Measurements from ENCODE around the gene KLHL40.

The KLHL40 gene

DNA sequence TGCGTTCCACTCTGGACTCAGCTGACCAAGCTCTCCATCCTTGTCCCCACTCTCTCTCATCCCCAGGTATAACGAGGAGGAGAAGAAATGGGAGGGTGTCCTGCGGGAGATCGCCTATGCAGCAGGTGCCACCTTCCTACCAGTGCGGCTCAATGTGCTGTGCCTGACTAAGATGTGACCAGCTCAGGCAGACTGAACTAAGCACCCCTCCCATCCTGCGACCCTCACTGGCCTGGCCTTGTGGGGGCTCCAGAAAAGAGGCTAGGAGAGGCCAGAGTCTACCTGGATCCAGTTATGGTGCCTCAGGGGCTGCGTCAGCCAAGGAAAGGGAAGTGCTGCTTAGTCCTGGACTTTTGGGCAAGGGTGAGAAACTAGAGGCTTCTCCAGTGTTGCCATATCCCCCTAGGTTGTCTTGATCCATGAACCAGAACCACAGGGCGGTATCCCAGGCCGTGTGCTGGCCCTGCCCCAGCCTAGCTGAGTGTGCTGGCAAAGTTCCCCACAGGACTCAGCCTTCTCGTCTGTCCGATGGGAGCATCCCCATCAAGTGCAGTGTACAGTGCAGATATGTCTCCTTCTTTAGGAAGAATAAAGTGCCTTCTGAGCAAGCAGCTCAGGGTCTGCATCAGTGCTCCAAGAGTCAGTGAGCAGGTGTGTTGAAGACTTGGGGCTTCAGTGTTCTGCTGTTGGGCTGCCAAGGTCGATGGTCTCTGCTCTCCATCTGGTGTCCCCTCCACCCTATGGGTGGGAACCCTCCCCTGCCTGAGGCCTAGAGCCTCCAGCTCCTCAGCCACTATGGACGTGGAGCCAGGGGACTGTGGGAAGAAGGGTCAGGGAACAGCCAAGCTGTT is 6.7 kb downstream of the KLHL40 start:
- DNase-seq = no peak

- no peak for DNase-seq
Measured at GRCh38 chr3:42692667-42693529, 7.6 kb downstream of the KLHL40 start.

GRCh38 chr3:42693530-42693930 is 8.2 kb downstream of the KLHL40 start:
- no peak for DNase-seq

DNA sequence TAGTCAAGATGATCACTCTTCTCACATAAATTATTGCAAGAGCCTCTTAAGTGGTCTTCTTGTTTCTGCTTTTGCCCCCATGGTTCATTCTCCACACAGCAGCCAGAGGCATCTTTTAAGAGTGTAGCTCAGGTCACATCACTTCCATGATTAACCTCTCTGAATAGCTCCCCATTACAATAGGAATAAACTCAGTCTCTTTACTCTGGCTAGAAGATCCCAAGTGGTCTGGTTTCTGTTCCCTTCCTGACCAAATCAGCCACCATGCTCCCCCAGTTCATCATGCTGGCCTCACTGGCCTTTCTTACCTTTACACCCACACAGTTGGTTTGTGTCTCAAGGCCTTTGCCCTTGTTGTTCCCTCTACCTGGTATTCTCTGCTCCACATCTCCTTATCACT is 9.0 kb downstream of the KLHL40 start:
- no peak for DNase-seq

- DNase-seq = no peak
Measured at GRCh38 chr3:42696356-42697288, 11.3 kb downstream of the KLHL40 start.

- no peak for DNase-seq
Measured at GRCh38 chr3:42697289-42698051, 12.1 kb downstream of the KLHL40 start.

DNA sequence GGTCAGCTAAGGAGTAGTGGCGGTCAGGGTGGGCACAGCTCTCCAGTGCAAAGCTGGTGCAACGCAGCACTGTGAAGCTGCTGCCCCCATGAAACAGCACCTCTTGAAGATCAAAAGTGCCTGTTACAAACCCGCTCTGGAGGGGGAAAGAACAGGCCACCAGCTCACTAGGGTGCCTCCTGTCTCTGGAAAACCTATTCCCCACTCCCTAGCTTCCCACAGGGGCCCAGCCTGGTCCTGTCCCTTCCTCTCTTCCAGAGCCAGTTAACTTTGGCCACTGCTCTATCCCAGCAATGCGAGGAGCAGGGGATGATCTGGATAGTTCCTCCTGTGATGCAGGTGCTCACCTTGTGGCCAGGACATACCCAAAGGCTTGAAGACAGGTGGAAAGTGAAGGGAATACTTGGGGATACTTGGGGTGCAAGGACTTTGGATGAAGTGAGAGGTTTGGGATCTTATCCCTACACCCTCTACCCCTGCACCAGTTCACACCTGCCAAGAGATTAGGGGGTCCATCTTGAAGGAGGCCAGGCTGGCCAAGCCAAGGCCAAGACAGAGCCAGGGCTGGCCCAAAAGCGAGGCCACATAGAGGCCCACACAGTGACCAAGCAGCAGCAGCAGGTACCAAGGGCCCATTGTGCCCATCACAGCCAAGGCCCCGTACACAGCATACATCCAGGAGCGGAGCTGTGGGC is 13.0 kb downstream of the KLHL40 start:
- no peak for DNase-seq

DNA sequence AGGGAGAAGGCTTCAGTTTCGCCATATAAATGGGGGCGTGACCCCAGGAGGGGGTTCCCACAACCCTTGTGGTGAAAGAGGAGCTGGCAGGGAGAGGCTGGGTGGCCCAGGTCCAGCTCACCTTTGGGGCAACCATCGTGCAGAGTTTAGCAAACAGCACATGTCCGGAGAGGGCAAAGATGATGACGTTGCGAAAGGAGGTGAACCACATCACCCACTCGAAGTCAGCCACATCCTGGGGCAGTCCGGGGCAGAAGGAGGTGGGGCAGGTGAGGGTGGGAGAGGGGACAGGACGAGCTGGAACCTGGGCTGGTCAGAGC is 13.5 kb downstream of the KLHL40 start:
- peak in 1 of 2 donors; percentile 15 for DNase-seq

GRCh38 chr3:42699511-42699971 is 14.2 kb downstream of the KLHL40 start:
- DNase-seq = no peak

DNA sequence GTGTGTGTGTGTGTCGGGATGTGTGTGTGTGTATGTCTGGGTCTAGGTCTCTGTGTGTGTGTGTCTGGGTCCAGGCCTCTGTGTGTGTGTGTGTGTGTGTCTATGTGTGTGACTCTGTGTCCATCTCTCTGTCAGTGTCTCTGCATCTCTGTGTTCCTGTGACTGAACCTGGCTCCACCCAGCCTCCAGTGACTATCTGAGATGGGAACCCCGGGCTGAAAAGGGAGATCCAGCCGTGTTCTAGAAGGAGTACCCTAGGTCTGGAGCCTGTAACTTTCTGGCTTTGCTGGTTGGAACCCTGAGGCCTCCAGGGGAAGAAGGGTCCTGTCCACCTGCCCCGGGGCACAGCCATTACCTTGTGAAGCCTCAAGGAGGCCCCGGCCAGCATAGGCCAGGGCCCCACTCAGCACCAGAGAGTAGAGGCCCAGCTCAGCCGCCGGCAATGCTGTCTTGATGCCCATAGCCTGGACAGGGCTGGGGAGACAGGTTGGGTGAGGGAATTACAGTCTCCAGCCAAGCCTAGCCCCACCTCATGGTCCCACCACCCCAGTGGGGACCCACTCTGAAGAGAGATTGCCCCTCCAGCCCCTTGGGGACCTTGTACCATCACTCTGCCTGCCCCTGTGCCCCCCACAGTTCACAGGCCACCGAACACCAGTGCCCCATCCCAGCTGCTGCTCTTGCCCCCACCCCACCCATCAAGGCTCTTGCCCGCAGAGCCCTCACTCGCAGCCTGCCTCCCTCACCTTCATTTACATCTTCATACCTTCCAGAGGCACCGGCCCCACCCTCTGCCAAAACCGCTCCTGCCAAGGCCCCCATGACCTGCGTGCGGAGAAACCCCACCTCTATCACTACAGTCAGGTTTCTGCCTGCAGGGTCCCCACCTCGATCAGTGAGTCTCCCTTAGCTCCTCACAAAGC is 15.3 kb downstream of the KLHL40 start:
- DNase-seq = no peak

GRCh38 chr3:42701371-42702065 is 16.2 kb downstream of the KLHL40 start:
- peak; percentile 30 to 62 for DNase-seq

DNA sequence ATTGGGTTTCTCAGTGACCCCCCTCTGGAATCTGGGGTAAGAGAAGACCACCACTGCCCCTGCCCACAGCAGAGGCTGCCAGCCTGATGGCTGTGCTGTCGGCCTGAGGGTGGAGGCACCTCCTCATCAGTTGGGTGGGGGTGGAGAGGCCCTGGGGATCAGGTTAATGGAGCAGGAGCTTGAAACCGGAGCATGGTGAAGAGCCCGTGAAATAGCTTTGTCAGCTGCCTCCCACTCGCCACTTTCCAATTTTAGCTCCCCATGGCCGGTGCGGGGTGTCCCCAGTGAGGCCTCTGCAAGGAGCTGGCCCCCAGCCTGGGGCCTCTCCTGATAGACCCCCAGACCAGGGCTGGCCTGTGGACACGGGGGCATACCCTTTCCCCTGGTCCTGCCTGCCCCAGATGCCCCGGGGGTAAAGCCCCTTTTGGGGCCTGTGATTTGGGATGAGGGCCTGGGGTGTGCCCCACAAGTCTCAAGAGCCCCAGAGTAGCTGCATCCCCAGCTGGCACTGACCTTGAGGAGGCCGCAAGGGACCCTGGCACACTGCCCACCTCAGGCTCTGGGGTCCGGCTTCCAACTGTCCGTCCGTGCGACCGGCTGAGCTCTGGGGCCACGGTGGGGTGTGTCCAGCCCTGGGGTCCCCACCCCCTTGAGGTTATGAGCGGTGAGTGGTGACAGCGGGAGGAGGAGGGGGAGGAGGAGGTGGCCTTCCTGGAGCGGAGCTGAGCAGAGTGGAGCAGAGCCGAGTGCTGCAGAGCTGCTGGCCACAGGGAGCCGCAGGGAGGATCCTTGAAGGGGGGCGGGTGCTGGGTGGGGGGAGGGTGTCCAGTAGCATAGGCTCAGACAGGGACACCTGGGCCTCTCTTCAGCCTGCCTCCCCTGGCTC is 17.0 kb downstream of the KLHL40 start, which contains the start of gene HHATL:
TSS of gene HHATL (minus strand) at position 733 of the 886 bp plus-strand sequence. CDS start 1,972 bp downstream, outside the sequence.
- no peak for DNase-seq

GRCh38 chr3:42702982-42703694 is 17.8 kb downstream of the KLHL40 start:
- DNase-seq = no peak

DNA sequence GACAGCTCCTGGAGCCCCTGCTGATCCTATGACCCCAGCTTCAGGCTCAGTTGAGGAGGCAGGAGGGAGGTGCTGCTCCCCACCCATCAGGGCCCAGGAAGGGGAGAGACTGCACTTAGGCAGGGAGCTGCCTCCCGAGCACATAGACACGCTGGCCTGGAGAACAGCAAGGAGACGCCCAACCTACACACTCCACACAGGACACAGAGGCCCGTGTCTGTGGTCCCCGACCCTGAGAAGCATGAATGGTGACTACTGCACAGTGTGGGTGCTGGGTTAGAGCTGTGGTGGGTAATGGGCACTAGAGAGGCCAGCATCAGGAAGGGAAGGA is 18.3 kb downstream of the KLHL40 start:
- no peak for DNase-seq

DNA sequence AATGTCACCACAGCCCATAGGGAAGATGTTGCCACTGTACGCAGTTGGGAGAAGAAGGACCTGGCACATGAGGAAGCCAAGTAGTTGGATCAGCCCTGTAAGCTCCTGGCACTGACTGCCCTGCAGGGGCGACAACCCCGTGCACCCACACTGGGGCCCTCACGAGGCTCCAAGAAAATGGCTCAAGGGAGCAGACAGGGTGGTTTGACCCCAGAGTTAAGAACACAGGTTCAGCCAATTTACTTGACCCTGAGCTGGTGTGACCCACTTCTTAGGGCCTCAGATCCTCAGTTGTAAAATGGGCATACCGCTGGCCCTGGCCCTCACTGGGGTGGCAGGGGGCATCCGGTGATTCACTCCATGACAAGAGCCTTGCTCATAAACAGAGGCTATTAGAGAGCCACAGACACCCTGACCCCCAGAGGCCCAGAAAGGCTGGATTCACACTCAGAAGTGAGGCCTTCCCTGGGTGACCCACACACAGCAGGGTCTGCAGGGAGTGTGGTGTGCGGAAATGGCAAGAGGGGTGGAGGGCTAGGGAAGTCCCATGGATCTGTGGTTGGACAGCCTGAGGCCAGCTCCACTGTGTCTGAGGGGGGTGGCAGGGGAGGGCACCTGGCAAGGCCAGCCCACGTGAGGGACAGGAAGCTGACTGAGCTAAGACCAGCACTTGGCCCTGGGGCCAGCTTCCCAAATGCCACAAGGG is 19.0 kb downstream of the KLHL40 start:
- no peak for DNase-seq

DNA sequence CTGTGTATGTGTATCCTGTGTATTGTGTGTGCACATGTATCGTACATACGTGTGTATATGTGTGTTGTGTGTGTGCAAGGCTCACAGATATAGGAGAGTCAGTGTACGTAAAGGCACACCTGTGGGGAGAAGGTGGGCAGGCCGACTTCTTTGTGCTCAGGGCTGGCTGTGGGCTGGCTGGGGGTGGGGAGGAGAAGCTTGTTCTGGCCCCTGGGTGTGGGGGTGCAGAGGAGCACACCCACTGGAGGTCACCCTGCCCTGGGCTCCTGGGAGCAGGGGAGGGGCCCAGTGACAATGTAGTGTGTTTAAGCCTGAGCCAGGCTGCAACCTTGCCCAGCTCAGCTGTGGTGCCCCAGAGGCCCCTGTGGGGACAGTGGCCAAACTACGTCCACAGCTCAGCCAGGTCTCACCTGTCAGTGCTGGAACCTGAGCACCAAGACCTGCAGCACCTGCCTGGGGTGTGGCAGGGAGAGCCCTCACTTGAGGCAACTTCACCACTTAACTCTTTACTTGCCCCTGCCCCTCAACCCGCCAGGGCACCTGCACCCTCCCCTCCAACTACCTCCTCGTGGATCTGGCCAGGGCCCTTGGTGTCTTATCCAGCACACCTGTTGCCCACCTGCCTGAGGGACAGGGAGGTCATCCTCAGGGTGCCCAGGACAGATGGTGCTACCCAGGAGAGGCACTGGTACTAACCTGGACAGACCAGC is 19.9 kb downstream of the KLHL40 start:
- no peak for DNase-seq

Data from CD4-positive, alpha-beta T cell treated with Interferon alpha-2 for 1 hour (primary cell).